Stomach (tissue), 9 donors: ENCODE data around the gene SCAMP1. TPM values are rescaled to one million over a fixed set of nuclear protein-coding genes. Genes with fewer than 3 reads are reported as not detected.
A peak's percentile ranks its signal among the peaks of the same experiment; 100 is the strongest.

ENCODE experiments used
- DNase-seq, 2 donors: peaks; one replicate each; pipeline versions ENCODE4 v3.0.0 to v3.0.0-alpha.2; 2013 to 2019
- H3K27ac ChIP-seq, 5 donors: fragments of 200-600 bp in 4 of 5; sonication (generic) in 4 of 5; one replicate each; pipeline ENCODE4 v1.5.1; 2013 to 2019; ENCODE audit warnings: mild to moderate bottlenecking in 1 of 5, moderate library complexity in 1 of 5
- H3K27me3 ChIP-seq, 3 donors: fragments of 200-600 bp; sonication (generic); one replicate each; pipeline ENCODE4 v1.5.1; 2017 to 2019; ENCODE audit warnings: mixed run types in 1 of 3
- H3K36me3 ChIP-seq, 4 donors: fragments of 200-600 bp; sonication (generic); 1 replicate in 3 of 4; 2 replicates in 1 of 4; pipeline ENCODE4 v1.5.1; 2016 to 2019
- H3K4me1 ChIP-seq, 4 donors: fragments of 200-600 bp; sonication (generic); one replicate each; pipeline ENCODE4 v1.5.1; 2016 to 2019
- H3K4me3 ChIP-seq, 4 donors: fragments of 200-600 bp; sonication (generic) in 3 of 4; one replicate each; pipeline ENCODE4 v1.5.1; 2016 to 2019; ENCODE audit warnings: mild to moderate bottlenecking in 1 of 4
- H3K9me3 ChIP-seq, 4 donors: fragments of 200-600 bp; sonication (generic); one replicate each; pipeline ENCODE4 v1.5.1; 2016 to 2019
- CTCF ChIP-seq, 7 experiments: fragments of 450-650 bp in 4 of 7; fragments of 200-600 bp in 3 of 7; sonication (generic) in 3 of 7; IDR thresholded peaks; one replicate each; pipeline ENCODE4 v1.5.1; 2016 to 2019; ENCODE audit warnings: antibody characterized with exemption in 7 of 7, control low read depth in 2 of 7, mild to moderate bottlenecking in 1 of 7
- EP300 ChIP-seq: sonication (generic); formaldehyde crosslinking; IDR thresholded peaks from one replicate; pipeline ENCODE4 v1.6.1; 2017; ENCODE audit warnings: antibody characterized with exemption
- POLR2A ChIP-seq, 4 donors: fragments of 450-650 bp; IDR thresholded peaks; one replicate each; pipeline ENCODE4 v1.6.1; 2016; ENCODE audit warnings: antibody characterized with exemption in 4 of 4, control low read depth in 2 of 4, mild to moderate bottlenecking in 1 of 4, moderate library complexity in 1 of 4
- POLR2AphosphoS5 ChIP-seq, 3 donors: sonication (generic); formaldehyde crosslinking; IDR thresholded peaks; one replicate each; pipeline ENCODE4 v1.6.1; 2016; ENCODE audit warnings: antibody characterized with exemption in 3 of 3
- WGBS, 5 donors: extraction: QIAGEN DNeasy Blood & Tissue Kit in 3 of 5; methylation state at CpG; one replicate each; pipeline versions ENCODE4 v1.1.5 to v1.1.7; 2013 to 2018; 5-methylcytosine and 5-hydroxymethylcytosine counted together
- intact Hi-C: fragments of 100-400 bp; cut with DNase I; formaldehyde crosslinking; loops from one replicate; pipeline ENCODE4 v1.15.1; 2023; ENCODE audit warnings: low total_unique reads
- polyA plus RNA-seq, 3 donors: library from polyadenylated mRNA; stranded (reverse); fragments of 200-250 nt; gene quantifications; one replicate each; pipeline ENCODE4 v1.2.3, GENCODE V29; 2013
- total RNA-seq, 5 donors: library from RNA; depleted of rRNA; stranded (reverse); fragments of >200 nt; gene quantifications; one replicate each; pipeline versions ENCODE4 v1.1.0 to v1.2.3, GENCODE V29; 2014 to 2016
- donor health status: healthy with polysubstance abuse.
- donor health status: Bipolar disorder and iron deficiency.
- donor health status: healthy.

Gene SCAMP1
- total and polyA plus RNA-seq, 8 donors: 7.2 to 77.3 (median 14.7) TPM

GRCh38 chr5:78399116-78399515 lies 38.7 kb downstream of the SCAMP1 start:
- no peak for TF ChIP-seq CTCF (IDR thresholded peaks at IDR 0.05)
- TF ChIP-seq POLR2A (IDR thresholded peaks at IDR 0.05): no peak
- TF ChIP-seq EP300: no peak
- TF ChIP-seq POLR2AphosphoS5 (IDR thresholded peaks at IDR 0.05): no peak
- no peak for DNase-seq
- intact Hi-C loops: no loop called here
- Histone ChIP-seq H3K27ac (no peak overlapping the region), H3K4me1 (peaks cover 0 to under 1% (median 0%) of the 10 kb centered on the region in 4 donors), H3K36me3 (no peaks in the 10 kb centered on the region), H3K4me3 (no peak overlapping the region), H3K9me3 (no peaks in the 10 kb centered on the region), H3K27me3 (no peaks in the 10 kb centered on the region)

GRCh38 chr5:78404682-78405293 lies 44.4 kb downstream of the SCAMP1 start:
- intact Hi-C loops: no loop called here
- no peak overlapping the region for H3K27ac ChIP-seq
- DNase-seq: no peak
- H3K27me3 ChIP-seq: no peaks in the 10 kb centered on the region
- no peak overlapping the region for H3K4me3 ChIP-seq
- peaks cover 0 to 23% (median 16%) of the 10 kb centered on the region in 4 donors for H3K4me1 ChIP-seq
- 50 to 77% (median 60%) methylated on average over 2 of the region's 2 CpGs for WGBS, 5 donors
- TF ChIP-seq EP300 (no peak), POLR2A (IDR thresholded peaks at IDR 0.05) (no peak), POLR2AphosphoS5 (IDR thresholded peaks at IDR 0.05) (no peak), CTCF (IDR thresholded peaks at IDR 0.05) (no peak)
- no peaks in the 10 kb centered on the region for H3K9me3 ChIP-seq
- no peaks in the 10 kb centered on the region for H3K36me3 ChIP-seq

- no peak overlapping the region for H3K27ac ChIP-seq
- peaks cover 0 to 23% (median 16%) of the 10 kb centered on the region in 4 donors for H3K4me1 ChIP-seq
- no peak for TF ChIP-seq POLR2A (IDR thresholded peaks at IDR 0.05)
- no peak for TF ChIP-seq EP300
- no peak for TF ChIP-seq CTCF (IDR thresholded peaks at IDR 0.05)
- TF ChIP-seq POLR2AphosphoS5 (IDR thresholded peaks at IDR 0.05): no peak
- H3K9me3 ChIP-seq: no peaks in the 10 kb centered on the region
- DNase-seq: peak in 1 of 2 donors; percentile 3
- no peaks in the 10 kb centered on the region for H3K27me3 ChIP-seq
- intact Hi-C loops: no loop called here
- WGBS, 5 donors: 37 to 52% (median 46%) methylated on average over 5 of the region's 5 CpGs
- H3K4me3 ChIP-seq: no peak overlapping the region
- H3K36me3 ChIP-seq: no peaks in the 10 kb centered on the region
These were observed 45.7 kb downstream of the SCAMP1 start for GRCh38 chr5:78405829-78406750.

- Histone ChIP-seq H3K27me3 (no peaks in the 10 kb centered on the region), H3K9me3 (no peaks in the 10 kb centered on the region), H3K4me3 (no peak overlapping the region), H3K4me1 (peaks cover 0 to 32% (median 20%) of the 10 kb centered on the region in 4 donors), H3K27ac (no peak overlapping the region), H3K36me3 (no peaks in the 10 kb centered on the region)
- TF ChIP-seq POLR2A (IDR thresholded peaks at IDR 0.05) (no peak), CTCF (IDR thresholded peaks at IDR 0.05) (no peak)
- intact Hi-C loops: no loop called here
- DNase-seq: no peak
These were observed 47.0 kb downstream of the SCAMP1 start for GRCh38 chr5:78407458-78407857.
